OCI-LY7 (cell line): ENCODE measurements around the gene EPB41L4B. TPM values are rescaled to one million over a fixed set of nuclear protein-coding genes. Genes with fewer than 3 reads are reported as not detected.

ENCODE experiments used
- BruUV-seq: library from RNA; stranded (reverse); fragments of 400-500 nt; replicated peaks from 2 replicates; lab custom pipeline; 2021; lab: Mats Ljungman, UMichigan
- CTCF ChIA-PET: fragments of 300-600 bp; sonication (Branson Sonifier 250); formaldehyde crosslinking; loops from one replicate; lab custom pipeline; 2022; ENCODE audit warnings: antibody characterized with exemption; ENCODE audit not compliant: unreplicated experiment; lab: Charles Lee
- POLR2A ChIA-PET: fragments of 300-600 bp; sonication (Branson Sonifier 250); formaldehyde crosslinking; loops from one replicate; lab custom pipeline; 2022; ENCODE audit warnings: antibody characterized with exemption; lab: Charles Lee
- DNase-seq: peaks from one replicate; pipeline ENCODE4 v3.0.0-alpha.2; 2015; ENCODE audit warnings: low spot score
- H2AFZ ChIP-seq: fragments of 200-600 bp; sonication (generic), shearing (Covaris generic); 2 replicates; pipeline ENCODE4 v1.6.1; 2014; ENCODE audit warnings: mild to moderate bottlenecking, antibody characterized with exemption, low read length, moderate library complexity
- H3K27ac ChIP-seq: fragments of 200-600 bp; sonication (generic); 2 replicates; pipeline ENCODE4 v1.5.1; 2014; ENCODE audit warnings: mixed run types, low read depth, mild to moderate bottlenecking, moderate library complexity, low read length, inconsistent platforms; ENCODE audit not compliant: poor library complexity, severe bottlenecking
- H3K36me3 ChIP-seq: fragments of 200-600 bp; sonication (generic); 2 replicates; pipeline ENCODE4 v1.6.1; 2014; ENCODE audit warnings: mild to moderate bottlenecking, antibody characterized with exemption, low read length, moderate library complexity, mixed read lengths; ENCODE audit not compliant: insufficient read depth
- H3K4me1 ChIP-seq: fragments of 200-600 bp; sonication (generic); 2 replicates; pipeline ENCODE4 v1.5.1; 2014; ENCODE audit warnings: mild to moderate bottlenecking, low read length; ENCODE audit not compliant: insufficient read depth, poor library complexity, severe bottlenecking
- H3K4me2 ChIP-seq: fragments of 200-600 bp; sonication (generic); 2 replicates; pipeline ENCODE4 v1.6.1; 2014; ENCODE audit warnings: mild to moderate bottlenecking, low read length
- H3K4me3 ChIP-seq: fragments of 200-600 bp; sonication (generic); 2 replicates; pipeline ENCODE4 v1.5.1; 2014; ENCODE audit warnings: mild to moderate bottlenecking, low read depth, low read length; ENCODE audit not compliant: poor library complexity, severe bottlenecking
- H3K79me2 ChIP-seq: fragments of 200-600 bp; sonication (generic); 2 replicates; pipeline ENCODE4 v1.6.1; 2016; ENCODE audit warnings: low read depth, mild to moderate bottlenecking, low read length, moderate library complexity, mixed read lengths; ENCODE audit not compliant: insufficient read depth
- H3K9me2 ChIP-seq: fragments of 200-600 bp; sonication (generic); 2 replicates; pipeline ENCODE4 v1.6.1; 2016; ENCODE audit warnings: mild to moderate bottlenecking, low read length, mixed read lengths; ENCODE audit not compliant: insufficient read depth
- H3K9me3 ChIP-seq: fragments of 200-600 bp; sonication (generic); 2 replicates; pipeline ENCODE4 v1.6.1; 2014; ENCODE audit warnings: mild to moderate bottlenecking, mixed run types, low read length, mixed read lengths
- H4K20me1 ChIP-seq: fragments of 200-600 bp; sonication (generic); 2 replicates; pipeline ENCODE4 v1.6.1; 2014; ENCODE audit warnings: mild to moderate bottlenecking, antibody characterized with exemption, low read length, moderate library complexity, mixed read lengths; ENCODE audit not compliant: insufficient read depth
- EZH2phosphoT487 ChIP-seq: fragments of 200-600 bp; sonication (generic); IDR thresholded peaks from 2 replicates; pipeline ENCODE4 v1.6.1; 2018; ENCODE audit warnings: low read depth, borderline replicate concordance, mild to moderate bottlenecking, mixed run types, antibody characterized with exemption, low read length, moderate library complexity, mixed read lengths
- intact Hi-C: fragments of 100-400 bp; cut with micrococcal nuclease; formaldehyde crosslinking; loops from one replicate; pipeline ENCODE4 v1.10.0; 2022; ENCODE audit not compliant: unreplicated experiment
- total RNA-seq, 2 experiments: library from RNA; depleted of rRNA in 1 of 2; stranded (reverse); fragments of >200 nt in 1 of 2; shearing (Covaris generic) in 1 of 2; gene quantifications; 2 replicates each; pipeline ENCODE4 v1.2.3, GENCODE V29; 2014 to 2022
- TF ChIP-seq, protein P1 (sequence below): fragments of 200-600 bp; sonication (generic); conservative IDR thresholded peaks from 2 replicates; pipeline ENCODE4 v1.5.1; 2014; ENCODE audit warnings: mild to moderate bottlenecking, antibody characterized with exemption, low read length, moderate library complexity, mixed read lengths

Gene EPB41L4B
- total RNA-seq, 2 experiments from 2014 or later = 0.29 TPM; not detected in 1

GRCh38 chr9:109168170-109168569 lies 152.7 kb downstream of the EPB41L4B start:
- H3K9me2 ChIP-seq = no peaks in the 10 kb centered on the region
- H3K79me2 ChIP-seq = no peaks in the 10 kb centered on the region
- no peak overlapping the region for H2AFZ ChIP-seq
- no TSS peak for BruUV-seq
- ChIA-PET POLR2A (interaction anchor here (0.6 kb wide), 1 partner anchor 12 kb away, joined by 4 read pairs; no protein-coding TSS in a partner anchor), CTCF (no interaction called here)
- TF ChIP-seq EZH2phosphoT487 = no peak
- TF ChIP-seq, protein P1, sequence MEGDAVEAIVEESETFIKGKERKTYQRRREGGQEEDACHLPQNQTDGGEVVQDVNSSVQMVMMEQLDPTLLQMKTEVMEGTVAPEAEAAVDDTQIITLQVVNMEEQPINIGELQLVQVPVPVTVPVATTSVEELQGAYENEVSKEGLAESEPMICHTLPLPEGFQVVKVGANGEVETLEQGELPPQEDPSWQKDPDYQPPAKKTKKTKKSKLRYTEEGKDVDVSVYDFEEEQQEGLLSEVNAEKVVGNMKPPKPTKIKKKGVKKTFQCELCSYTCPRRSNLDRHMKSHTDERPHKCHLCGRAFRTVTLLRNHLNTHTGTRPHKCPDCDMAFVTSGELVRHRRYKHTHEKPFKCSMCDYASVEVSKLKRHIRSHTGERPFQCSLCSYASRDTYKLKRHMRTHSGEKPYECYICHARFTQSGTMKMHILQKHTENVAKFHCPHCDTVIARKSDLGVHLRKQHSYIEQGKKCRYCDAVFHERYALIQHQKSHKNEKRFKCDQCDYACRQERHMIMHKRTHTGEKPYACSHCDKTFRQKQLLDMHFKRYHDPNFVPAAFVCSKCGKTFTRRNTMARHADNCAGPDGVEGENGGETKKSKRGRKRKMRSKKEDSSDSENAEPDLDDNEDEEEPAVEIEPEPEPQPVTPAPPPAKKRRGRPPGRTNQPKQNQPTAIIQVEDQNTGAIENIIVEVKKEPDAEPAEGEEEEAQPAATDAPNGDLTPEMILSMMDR = no peak
- DNase-seq = no peak
- intact Hi-C loops = no loop called here
- H3K36me3 ChIP-seq = no peaks in the 10 kb centered on the region
- H3K4me2 ChIP-seq = no peak overlapping the region
- H3K4me3 ChIP-seq = no peak overlapping the region
- H3K9me3 ChIP-seq = no peaks in the 10 kb centered on the region
- H3K4me1 ChIP-seq = peaks cover 10% of the 10 kb centered on the region
- no peak overlapping the region for H3K27ac ChIP-seq
- H4K20me1 ChIP-seq = no peaks in the 10 kb centered on the region

- no peaks in the 10 kb centered on the region for H3K9me3 ChIP-seq
- H3K27ac ChIP-seq = no peak overlapping the region
- intact Hi-C loops = no loop called here
- no peaks in the 10 kb centered on the region for H4K20me1 ChIP-seq
- no peaks in the 10 kb centered on the region for H3K36me3 ChIP-seq
- H3K4me3 ChIP-seq = no peak overlapping the region
- H2AFZ ChIP-seq = no peak overlapping the region
- TF ChIP-seq, protein P1 = no peak
- no peak for TF ChIP-seq EZH2phosphoT487
- no peaks in the 10 kb centered on the region for H3K9me2 ChIP-seq
- BruUV-seq = no TSS peak
- no peak for DNase-seq
- peaks cover 10% of the 10 kb centered on the region for H3K4me1 ChIP-seq
- H3K79me2 ChIP-seq = no peaks in the 10 kb centered on the region
- ChIA-PET CTCF (interaction anchor here (0.6 kb wide), 1 partner anchor 410 kb away, joined by 13 read pairs; no protein-coding TSS in a partner anchor), POLR2A (no interaction called here)
- no peak overlapping the region for H3K4me2 ChIP-seq
Measured at GRCh38 chr9:109167716-109168115, 153.1 kb downstream of the EPB41L4B start.

DNA sequence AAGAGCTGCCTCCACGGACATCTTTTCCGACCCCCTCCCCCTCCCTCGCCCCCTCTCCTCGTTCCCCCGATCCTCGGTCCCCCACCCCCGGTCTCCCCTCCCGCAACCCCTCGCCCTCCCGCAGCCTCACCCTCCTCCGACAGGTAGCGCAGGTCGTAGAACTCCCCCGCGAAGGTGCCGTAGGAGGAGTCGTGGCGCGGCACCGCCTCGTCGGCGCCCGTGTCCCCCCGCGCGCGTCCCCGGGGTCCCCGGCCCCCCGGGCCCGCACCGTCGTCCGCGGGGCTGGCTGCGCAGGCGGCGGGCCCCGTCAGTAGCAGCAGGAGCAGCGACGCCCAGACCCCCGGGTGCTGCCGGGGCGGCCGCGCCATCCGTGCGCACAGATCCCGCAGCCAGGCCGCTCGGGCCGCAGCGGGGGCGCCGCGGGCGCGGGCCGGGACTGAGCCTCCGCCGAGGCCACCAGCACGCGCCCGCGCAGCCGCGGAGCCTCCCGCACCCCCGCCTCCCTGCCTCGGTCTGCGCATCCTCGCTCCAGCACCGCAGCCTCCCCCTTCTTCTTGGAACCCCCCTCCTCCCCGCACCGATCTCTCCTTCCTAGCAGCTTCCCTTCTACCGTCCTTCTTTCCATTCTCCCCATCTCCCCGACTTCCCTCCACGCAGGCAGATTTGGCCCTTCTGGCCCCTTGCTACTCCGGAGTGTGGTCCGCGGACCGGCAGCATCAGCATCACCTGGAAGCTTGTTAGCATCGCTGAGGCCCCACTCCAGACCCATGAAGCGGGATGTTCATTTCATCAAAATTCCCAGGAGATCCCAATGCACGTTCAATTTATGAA lies 153.9 kb downstream of the EPB41L4B start, which contains the start of gene FRRS1L:
Gene FRRS1L (minus strand): TSS at position 479 of the 831 bp plus-strand sequence. CDS start 111 bp downstream, at position 368.
- Histone ChIP-seq H3K9me3 (no peaks in the 10 kb centered on the region), H3K4me3 (no peak within 1 kb of the TSS)
- CTCF ChIA-PET = interaction anchor here (0.6 kb wide), 1 partner anchor 409 kb away, joined by 13 read pairs; no protein-coding TSS in a partner anchor

More for the DNA sequence above, 153.9 kb downstream of the EPB41L4B start, which contains the start of gene FRRS1L:
- no peak within 1 kb of the TSS for H3K27ac ChIP-seq
- no peak for TF ChIP-seq EZH2phosphoT487
- intact Hi-C loops = no loop called here
- no peaks in the 10 kb centered on the region for H3K36me3 ChIP-seq
- no peaks in the 10 kb centered on the region for H4K20me1 ChIP-seq
- H3K4me1 ChIP-seq = peaks cover 10% of the 10 kb centered on the region
- no peak within 1 kb of the TSS for H3K4me2 ChIP-seq
- no peaks in the 10 kb centered on the region for H3K9me2 ChIP-seq
- no peaks in the 10 kb centered on the region for H3K79me2 ChIP-seq
- H2AFZ ChIP-seq = no peak within 1 kb of the TSS
- POLR2A ChIA-PET = no interaction called here
- no peak for DNase-seq
- no TSS peak for BruUV-seq
